NCI-H2227 treated with DMSO at 0.1 percent for 48 hours (cell line): Measurements from ENCODE around the gene SPOPL.
"Not testable (repeated sequence)": the region's sequence is repeated elsewhere in the genome, so short reads cannot be mapped to it uniquely, and the experiment has no call there.

Experiments
- DNase-seq: peaks from one replicate; lab custom pipeline; 2025; lab: John Stamatoyannopoulos, UW

Gene SPOPL

GRCh38 chr2:138523673-138524042 lies 22.1 kb downstream of the SPOPL start:
- DNase-seq: not testable (repeated sequence)

GRCh38 chr2:138524353-138524752 lies 22.8 kb downstream of the SPOPL start:
- DNase-seq: not testable (repeated sequence)

GRCh38 chr2:138531913-138532312 lies 30.3 kb downstream of the SPOPL start:
- no peak for DNase-seq

GRCh38 chr2:138534791-138535190 lies 33.2 kb downstream of the SPOPL start:
- DNase-seq: no peak

- DNase-seq: no peak
Measured at GRCh38 chr2:138536302-138536701, 34.7 kb downstream of the SPOPL start.

GRCh38 chr2:138536740-138537139 lies 35.2 kb downstream of the SPOPL start:
- DNase-seq: no peak

GRCh38 chr2:138537170-138537915 lies 35.8 kb downstream of the SPOPL start:
- no peak for DNase-seq

GRCh38 chr2:138544206-138544605 lies 42.6 kb downstream of the SPOPL start:
- not testable (repeated sequence) for DNase-seq

- DNase-seq: no peak
Measured at GRCh38 chr2:138548796-138549195, 47.2 kb downstream of the SPOPL start.

GRCh38 chr2:138550172-138550571 lies 48.6 kb downstream of the SPOPL start:
- DNase-seq: no peak

GRCh38 chr2:138550670-138551287 lies 49.2 kb downstream of the SPOPL start:
- DNase-seq: no peak

- no peak for DNase-seq
Measured at GRCh38 chr2:138554123-138554522, 52.6 kb downstream of the SPOPL start.

GRCh38 chr2:138559641-138560040 lies 58.1 kb downstream of the SPOPL start:
- no peak for DNase-seq

GRCh38 chr2:138564586-138565229 lies 63.1 kb downstream of the SPOPL start:
- no peak for DNase-seq

GRCh38 chr2:138565230-138565598 lies 63.6 kb downstream of the SPOPL start:
- no peak for DNase-seq

- DNase-seq: peak; percentile 13
Measured at GRCh38 chr2:138572318-138572717, 70.7 kb downstream of the SPOPL start.

GRCh38 chr2:138577066-138577465 lies 75.5 kb downstream of the SPOPL start:
- no peak for DNase-seq

GRCh38 chr2:138579556-138579955 lies 78.0 kb downstream of the SPOPL start:
- DNase-seq: no peak

GRCh38 chr2:138581909-138582308 lies 80.3 kb downstream of the SPOPL start:
- no peak for DNase-seq

GRCh38 chr2:138589663-138590062 lies 88.1 kb downstream of the SPOPL start:
- no peak for DNase-seq

- DNase-seq: no peak
Measured at GRCh38 chr2:138596403-138596802, 94.8 kb downstream of the SPOPL start.

- no peak for DNase-seq
Measured at GRCh38 chr2:138600732-138601457, 99.3 kb downstream of the SPOPL start.
